ENCODE data around the gene PPP1R36.

PPP1R36 gene

GRCh38 chr14:64522591-64523355 lies 27.0 kb upstream of the PPP1R36 start:
- DNase-seq (ENCODE audit: low read depth): no peak
- TF ChIP-seq CTCF (IDR thresholded peaks at IDR 0.05; ENCODE audit: control insufficient read depth, insufficient read depth, low read depth, low read length, missing control alignments): no peak
- no peak overlapping the region for H3K4me3 ChIP-seq (ENCODE audit: control insufficient read depth, low read depth, low read length)

GRCh38 chr14:64525354-64525753 lies 24.4 kb upstream of the PPP1R36 start:
- TF ChIP-seq CTCF (IDR thresholded peaks at IDR 0.05; ENCODE audit: control insufficient read depth, insufficient read depth, low read depth, low read length, missing control alignments): no peak
- no peak for DNase-seq (ENCODE audit: low read depth)
- no peak overlapping the region for H3K4me3 ChIP-seq (ENCODE audit: control insufficient read depth, low read depth, low read length)

- no peak for TF ChIP-seq CTCF (IDR thresholded peaks at IDR 0.05; ENCODE audit: control insufficient read depth, insufficient read depth, low read depth, low read length, missing control alignments)
- DNase-seq (ENCODE audit: low read depth): no peak
- H3K4me3 ChIP-seq (ENCODE audit: control insufficient read depth, low read depth, low read length): no peak overlapping the region
These were observed 18.2 kb upstream of the PPP1R36 start for GRCh38 chr14:64531567-64531966.

GRCh38 chr14:64536488-64537245 lies 13.1 kb upstream of the PPP1R36 start:
- DNase-seq (ENCODE audit: low read depth): no peak
- no peak for TF ChIP-seq CTCF (IDR thresholded peaks at IDR 0.05; ENCODE audit: control insufficient read depth, insufficient read depth, low read depth, low read length, missing control alignments)
- no peak overlapping the region for H3K4me3 ChIP-seq (ENCODE audit: control insufficient read depth, low read depth, low read length)

GRCh38 chr14:64540208-64541202 lies 9.3 kb upstream of the PPP1R36 start, which contains the start of gene HSPA2:
Gene HSPA2, plus strand, starts transcription at chr14:64540741. Its CDS starts 109 bp downstream, at chr14:64540850.
- peak; percentile 98 for DNase-seq (ENCODE audit: low read depth)
- TF ChIP-seq CTCF (IDR thresholded peaks at IDR 0.05; ENCODE audit: control insufficient read depth, insufficient read depth, low read depth, low read length, missing control alignments): peak; percentile 89
- H3K4me3 ChIP-seq (ENCODE audit: control insufficient read depth, low read depth, low read length): peak within 1 kb of the TSS; percentile 61

Measured in AG09309 (cell line).